ENCODE data around the gene FRMD3. TPM values are rescaled to one million over a fixed set of nuclear protein-coding genes. Genes with fewer than 3 reads are reported as not detected.

FRMD3 gene
- total RNA-seq, 4 donors from 2014 or later: 9.9 to 42.4 (median 40.2) TPM

GRCh38 chr9:83429229-83429628, 109.0 kb downstream of the FRMD3 start:
- no peaks in the 10 kb centered on the region for H3K9me3 ChIP-seq
- H3K36me3 ChIP-seq: no peaks in the 10 kb centered on the region
- H3K27me3 ChIP-seq: no peaks in the 10 kb centered on the region
- TF ChIP-seq CTCF (IDR thresholded peaks at IDR 0.05) (no peak), POLR2A (IDR thresholded peaks at IDR 0.05) (no peak)
- peaks cover 0 to 43% (median 0%) of the 10 kb centered on the region in 4 donors for H3K4me1 ChIP-seq
- no peak overlapping the region for H3K27ac ChIP-seq
- DNase-seq: no peak
- no peak overlapping the region for H3K4me3 ChIP-seq

DNA sequence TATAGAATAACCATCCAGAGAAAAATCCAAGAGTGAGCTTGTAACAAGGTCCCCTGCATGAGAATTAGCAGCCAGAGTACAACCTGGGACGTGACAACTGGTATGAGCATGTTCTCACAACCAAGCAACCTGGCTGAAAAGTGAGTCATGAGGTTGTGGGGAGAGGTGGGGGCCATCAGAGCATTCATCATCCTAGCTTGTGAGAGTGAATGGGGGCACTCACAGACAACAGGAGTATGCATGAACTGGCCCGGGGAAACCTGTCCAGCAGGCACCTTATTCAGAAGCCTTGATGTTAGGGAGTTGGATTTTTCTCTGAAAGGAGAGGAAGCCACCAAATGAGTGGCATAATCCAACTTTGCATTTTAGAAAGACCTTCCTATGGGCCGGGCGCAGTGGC, 113.0 kb downstream of the FRMD3 start:
- no peaks in the 10 kb centered on the region for H3K9me3 ChIP-seq
- no peak for DNase-seq
- no peaks in the 10 kb centered on the region for H3K27me3 ChIP-seq
- no peaks in the 10 kb centered on the region for H3K36me3 ChIP-seq
- no peak overlapping the region for H3K4me3 ChIP-seq
- TF ChIP-seq CTCF (IDR thresholded peaks at IDR 0.05) (no peak), POLR2A (IDR thresholded peaks at IDR 0.05) (no peak)
- peaks cover 0 to 5% (median 0%) of the 10 kb centered on the region in 4 donors for H3K4me1 ChIP-seq
- peak overlapping the region in 1 of 4 donors; percentile 6 for H3K27ac ChIP-seq

- H3K4me1 ChIP-seq: peaks cover 0 to 5% (median 0%) of the 10 kb centered on the region in 4 donors
- H3K27ac ChIP-seq: peak overlapping the region in 1 of 4 donors; percentile 6
- no peak overlapping the region for H3K4me3 ChIP-seq
- no peak for DNase-seq
- no peaks in the 10 kb centered on the region for H3K9me3 ChIP-seq
- no peaks in the 10 kb centered on the region for H3K36me3 ChIP-seq
- H3K27me3 ChIP-seq: no peaks in the 10 kb centered on the region
- TF ChIP-seq POLR2A (IDR thresholded peaks at IDR 0.05) (no peak), CTCF (IDR thresholded peaks at IDR 0.05) (no peak)
These were observed 113.4 kb downstream of the FRMD3 start for GRCh38 chr9:83424831-83425230.

DNA sequence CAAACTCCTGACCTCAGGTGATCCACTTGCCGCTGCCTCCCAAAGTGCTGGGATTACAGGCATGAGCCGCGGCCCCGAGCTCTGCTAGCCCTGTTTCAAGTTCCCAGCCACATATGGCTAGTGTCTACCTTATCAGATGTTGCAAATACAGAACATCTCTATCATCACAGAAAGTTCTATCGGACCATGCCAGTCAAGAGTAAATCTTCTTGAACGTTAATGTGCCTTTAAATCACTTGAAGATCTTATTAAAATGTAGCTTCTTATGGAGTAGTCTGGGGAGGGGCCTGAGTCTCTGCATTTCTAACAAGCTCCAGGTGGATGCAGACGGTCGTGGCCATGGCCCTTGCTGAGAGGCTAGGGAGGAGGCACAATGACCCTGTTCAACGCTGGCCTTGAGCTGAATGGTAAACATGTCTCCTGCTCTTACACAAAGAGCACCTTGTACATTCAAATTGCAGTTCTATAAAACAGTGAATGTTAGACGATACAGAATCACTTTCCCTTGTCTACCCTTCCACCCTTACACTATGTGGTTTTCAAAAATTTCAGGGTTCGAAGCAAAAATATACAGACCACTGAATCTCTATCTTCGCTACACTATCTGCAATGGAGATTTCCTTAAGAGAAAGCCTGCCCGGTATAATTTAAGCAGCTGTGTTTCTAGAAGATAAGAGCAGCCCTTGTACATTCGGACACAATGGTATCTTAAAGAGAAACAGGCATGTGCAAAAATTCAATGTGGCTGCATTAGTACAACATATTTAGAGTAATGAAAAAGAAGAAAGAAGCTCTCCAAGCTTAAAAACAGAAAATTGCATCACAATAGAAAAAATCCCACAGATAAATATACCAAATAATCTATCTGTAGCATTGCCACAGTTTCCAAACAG, 114.1 kb downstream of the FRMD3 start:
- no peak overlapping the region for H3K4me3 ChIP-seq
- no peak overlapping the region for H3K27ac ChIP-seq
- no peaks in the 10 kb centered on the region for H3K9me3 ChIP-seq
- no peak for TF ChIP-seq CTCF (IDR thresholded peaks at IDR 0.05)
- TF ChIP-seq POLR2A (IDR thresholded peaks at IDR 0.05): no peak
- no peaks in the 10 kb centered on the region for H3K27me3 ChIP-seq
- no peaks in the 10 kb centered on the region for H3K4me1 ChIP-seq
- no peaks in the 10 kb centered on the region for H3K36me3 ChIP-seq
- DNase-seq: no peak

DNA sequence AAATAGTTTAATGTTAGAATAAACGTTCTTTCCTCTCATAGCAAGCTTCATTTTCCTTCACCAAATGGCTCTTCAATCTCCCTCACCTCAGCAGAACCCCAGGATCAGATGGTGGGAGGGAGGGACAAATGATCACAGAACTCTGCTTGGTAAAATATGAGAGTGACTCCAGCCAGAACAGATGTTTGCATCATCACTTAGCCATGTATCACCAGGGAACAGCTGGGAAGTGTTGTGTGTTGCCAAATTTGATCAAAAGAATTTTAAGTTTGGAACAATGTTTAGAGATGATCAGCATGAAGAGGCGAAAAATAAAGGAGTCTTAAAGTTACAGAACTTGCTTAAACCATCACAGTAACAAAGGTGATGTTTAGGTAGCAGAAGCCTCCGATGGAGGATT, 115.7 kb downstream of the FRMD3 start:
- Histone ChIP-seq H3K36me3 (no peaks in the 10 kb centered on the region), H3K4me1 (no peaks in the 10 kb centered on the region), H3K27me3 (no peaks in the 10 kb centered on the region), H3K4me3 (no peak overlapping the region), H3K27ac (no peak overlapping the region), H3K9me3 (no peaks in the 10 kb centered on the region)
- DNase-seq: no peak
- TF ChIP-seq POLR2A (IDR thresholded peaks at IDR 0.05) (no peak), CTCF (IDR thresholded peaks at IDR 0.05) (no peak)
